Measurements from ENCODE around the gene TMEM114.
"Not testable (repeated sequence)": the region's sequence is repeated elsewhere in the genome, so short reads cannot be mapped to it uniquely, and the experiment has no call there.

TMEM114 gene

GRCh38 chr16:8567355-8568230, 22.7 kb downstream of the TMEM114 start:
- TF ChIP-seq CTCF (IDR thresholded peaks at IDR 0.05) (peak; percentile 94), ZFX (IDR thresholded peaks at IDR 0.05; ENCODE audit: borderline replicate concordance) (no peak)
- no peak overlapping the region for H3K27ac ChIP-seq

GRCh38 chr16:8565498-8565897, 24.8 kb downstream of the TMEM114 start:
- no peak overlapping the region for H3K27ac ChIP-seq
- TF ChIP-seq CTCF (IDR thresholded peaks at IDR 0.05) (no peak), ZFX (IDR thresholded peaks at IDR 0.05; ENCODE audit: borderline replicate concordance) (no peak)

- TF ChIP-seq ZFX (IDR thresholded peaks at IDR 0.05; ENCODE audit: borderline replicate concordance): no peak
- TF ChIP-seq CTCF (IDR thresholded peaks at IDR 0.05): no peak
- no peak overlapping the region for H3K27ac ChIP-seq
Measured at GRCh38 chr16:8564934-8565345, 25.4 kb downstream of the TMEM114 start.

- not testable (repeated sequence) for H3K27ac ChIP-seq
Measured at GRCh38 chr16:8563944-8564540, 26.3 kb downstream of the TMEM114 start.

- no peak overlapping the region for H3K27ac ChIP-seq
- TF ChIP-seq ZFX (IDR thresholded peaks at IDR 0.05; ENCODE audit: borderline replicate concordance) (no peak), CTCF (IDR thresholded peaks at IDR 0.05) (no peak)
Measured at GRCh38 chr16:8561496-8561895, 28.8 kb downstream of the TMEM114 start.

- TF ChIP-seq CTCF (IDR thresholded peaks at IDR 0.05) (no peak), ZFX (IDR thresholded peaks at IDR 0.05; ENCODE audit: borderline replicate concordance) (no peak)
- no peak overlapping the region for H3K27ac ChIP-seq
Measured at GRCh38 chr16:8555400-8555799, 34.9 kb downstream of the TMEM114 start.

GRCh38 chr16:8554881-8555280, 35.4 kb downstream of the TMEM114 start:
- no peak for TF ChIP-seq ZFX (IDR thresholded peaks at IDR 0.05; ENCODE audit: borderline replicate concordance)
- no peak for TF ChIP-seq CTCF (IDR thresholded peaks at IDR 0.05)
- H3K27ac ChIP-seq: no peak overlapping the region
